MM.1S (cell line): ENCODE data around the gene YPEL4.

Experiments used
- DNase-seq: peaks from one replicate; pipeline ENCODE4 v3.0.0-alpha.2; 2015
- H2AFZ ChIP-seq: fragments of 300-600 bp; sonication (generic); 2 replicates; pipeline ENCODE4 v1.6.0; 2016; ENCODE audit warnings: antibody characterized with exemption, low read length
- H3F3A ChIP-seq: fragments of 300-600 bp; sonication (generic); 2 replicates; pipeline ENCODE4 v1.6.1; 2016; ENCODE audit warnings: mild to moderate bottlenecking, antibody characterized with exemption, low read length, moderate library complexity, mixed read lengths; ENCODE audit not compliant: insufficient read depth
- H3K27ac ChIP-seq: fragments of 300-600 bp; sonication (generic); 2 replicates; pipeline ENCODE4 v1.5.1; 2016; ENCODE audit warnings: mild to moderate bottlenecking, low read length
- H3K27me3 ChIP-seq: fragments of 300-600 bp; sonication (generic); replicated peaks from 2 replicates; pipeline ENCODE4 v1.6.0; 2016; ENCODE audit warnings: low read length; ENCODE audit not compliant: insufficient read depth
- H3K36me3 ChIP-seq: fragments of 300-600 bp; sonication (generic); replicated peaks from 2 replicates; pipeline ENCODE4 v1.6.1; 2016; ENCODE audit warnings: mild to moderate bottlenecking, low read length, mixed read lengths; ENCODE audit not compliant: insufficient read depth
- H3K4me1 ChIP-seq: fragments of 300-600 bp; sonication (generic); 2 replicates; pipeline ENCODE4 v1.6.1; 2016; ENCODE audit warnings: low read length, mixed read lengths
- H3K4me2 ChIP-seq: fragments of 300-600 bp; sonication (generic); 2 replicates; pipeline ENCODE4 v1.6.0; 2016; ENCODE audit warnings: low read depth, low read length
- H3K4me3 ChIP-seq: fragments of 300-600 bp; sonication (generic); 2 replicates; pipeline ENCODE4 v1.5.1; 2016; ENCODE audit warnings: low read length, mixed read lengths
- H3K79me2 ChIP-seq: fragments of 300-600 bp; sonication (generic); 2 replicates; pipeline ENCODE4 v1.6.1; 2016; ENCODE audit warnings: mixed run types, low read length, mixed read lengths
- H3K9ac ChIP-seq: fragments of 300-600 bp; sonication (generic); 2 replicates; pipeline ENCODE4 v1.6.1; 2016; ENCODE audit warnings: low read length, mixed read lengths
- H3K9me2 ChIP-seq: fragments of 300-600 bp; sonication (generic); replicated peaks from 2 replicates; pipeline ENCODE4 v1.6.1; 2016; ENCODE audit warnings: mild to moderate bottlenecking, low read length, mixed read lengths; ENCODE audit not compliant: insufficient read depth
- H3K9me3 ChIP-seq: fragments of 300-600 bp; sonication (generic); replicated peaks from 2 replicates; pipeline ENCODE4 v1.6.1; 2016; ENCODE audit warnings: mild to moderate bottlenecking, low read length, mixed read lengths; ENCODE audit not compliant: insufficient read depth
- H4K20me1 ChIP-seq: fragments of 300-600 bp; sonication (generic); 2 replicates; pipeline ENCODE4 v1.6.1; 2016; ENCODE audit warnings: mild to moderate bottlenecking, low read length, moderate library complexity, mixed read lengths; ENCODE audit not compliant: insufficient read depth
- EZH2 ChIP-seq: fragments of 300-600 bp; sonication (generic); optimal IDR thresholded peaks from 2 replicates; pipeline ENCODE3; 2017; ENCODE audit warnings: low read depth, mild to moderate bottlenecking, antibody characterized with exemption, low read length, mixed read lengths
- EZH2phosphoT487 ChIP-seq: fragments of 300-600 bp; sonication (generic); IDR thresholded peaks from 2 replicates; pipeline ENCODE4 v1.6.1; 2018; ENCODE audit warnings: antibody characterized with exemption, low read length
- TF ChIP-seq, protein P1 (sequence below): fragments of 300-600 bp; sonication (generic); IDR thresholded peaks from 2 replicates; pipeline ENCODE4 v1.5.1; 2016; ENCODE audit warnings: antibody characterized with exemption, low read length, mixed read lengths

Gene YPEL4

DNA sequence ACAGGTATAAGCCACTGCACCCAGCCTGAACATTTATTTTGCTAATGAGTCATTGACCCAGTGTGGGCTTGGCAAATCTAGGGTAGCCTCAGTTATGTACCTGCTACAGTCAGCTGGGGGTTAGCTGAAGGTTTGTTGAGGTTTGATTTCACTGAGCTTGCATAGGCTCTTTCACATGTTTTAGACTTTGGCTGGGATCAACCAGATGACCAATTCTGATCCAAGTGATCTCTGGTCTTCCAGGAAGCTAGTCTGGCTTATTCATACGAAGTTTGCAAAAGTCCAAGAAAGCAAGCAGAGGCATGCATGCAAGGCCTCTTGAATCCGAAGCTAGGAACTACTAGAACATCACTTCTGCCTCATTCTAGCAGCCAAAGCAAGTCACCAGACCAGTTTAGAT lies 31.3 kb downstream of the YPEL4 start:
- Histone ChIP-seq H3K4me3 (no peak overlapping the region), H3K4me2 (no peak overlapping the region), H3K27ac (no peak overlapping the region), H3K27me3 (no peaks in the 10 kb centered on the region), H3K9me3 (no peaks in the 10 kb centered on the region), H3F3A (no peaks in the 10 kb centered on the region), H3K79me2 (no peaks in the 10 kb centered on the region), H3K9me2 (no peaks in the 10 kb centered on the region), H3K9ac (no peak overlapping the region), H2AFZ (no peak overlapping the region), H3K4me1 (no peaks in the 10 kb centered on the region), H4K20me1 (no peaks in the 10 kb centered on the region), H3K36me3 (no peaks in the 10 kb centered on the region)
- TF ChIP-seq EZH2phosphoT487 (no peak), EZH2 (no peak)
- TF ChIP-seq, protein P1, sequence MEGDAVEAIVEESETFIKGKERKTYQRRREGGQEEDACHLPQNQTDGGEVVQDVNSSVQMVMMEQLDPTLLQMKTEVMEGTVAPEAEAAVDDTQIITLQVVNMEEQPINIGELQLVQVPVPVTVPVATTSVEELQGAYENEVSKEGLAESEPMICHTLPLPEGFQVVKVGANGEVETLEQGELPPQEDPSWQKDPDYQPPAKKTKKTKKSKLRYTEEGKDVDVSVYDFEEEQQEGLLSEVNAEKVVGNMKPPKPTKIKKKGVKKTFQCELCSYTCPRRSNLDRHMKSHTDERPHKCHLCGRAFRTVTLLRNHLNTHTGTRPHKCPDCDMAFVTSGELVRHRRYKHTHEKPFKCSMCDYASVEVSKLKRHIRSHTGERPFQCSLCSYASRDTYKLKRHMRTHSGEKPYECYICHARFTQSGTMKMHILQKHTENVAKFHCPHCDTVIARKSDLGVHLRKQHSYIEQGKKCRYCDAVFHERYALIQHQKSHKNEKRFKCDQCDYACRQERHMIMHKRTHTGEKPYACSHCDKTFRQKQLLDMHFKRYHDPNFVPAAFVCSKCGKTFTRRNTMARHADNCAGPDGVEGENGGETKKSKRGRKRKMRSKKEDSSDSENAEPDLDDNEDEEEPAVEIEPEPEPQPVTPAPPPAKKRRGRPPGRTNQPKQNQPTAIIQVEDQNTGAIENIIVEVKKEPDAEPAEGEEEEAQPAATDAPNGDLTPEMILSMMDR = no peak
- no peak for DNase-seq

GRCh38 chr11:57616595-57616994 lies 33.1 kb downstream of the YPEL4 start:
- H3K4me1 ChIP-seq = no peaks in the 10 kb centered on the region
- H3K9me3 ChIP-seq = no peaks in the 10 kb centered on the region
- no peak overlapping the region for H3K4me2 ChIP-seq
- H3K36me3 ChIP-seq = no peaks in the 10 kb centered on the region
- H3K9me2 ChIP-seq = no peaks in the 10 kb centered on the region
- no peak overlapping the region for H2AFZ ChIP-seq
- H3F3A ChIP-seq = no peaks in the 10 kb centered on the region
- no peaks in the 10 kb centered on the region for H4K20me1 ChIP-seq
- no peaks in the 10 kb centered on the region for H3K79me2 ChIP-seq
- H3K4me3 ChIP-seq = no peak overlapping the region
- no peaks in the 10 kb centered on the region for H3K27me3 ChIP-seq
- no peak overlapping the region for H3K9ac ChIP-seq
- TF ChIP-seq EZH2phosphoT487 = no peak
- TF ChIP-seq EZH2 = no peak
- TF ChIP-seq, protein P1 = no peak
- DNase-seq = no peak
- H3K27ac ChIP-seq = no peak overlapping the region

- DNase-seq = no peak
- no peaks in the 10 kb centered on the region for H4K20me1 ChIP-seq
- no peak overlapping the region for H3K4me3 ChIP-seq
- no peaks in the 10 kb centered on the region for H3K9me2 ChIP-seq
- no peaks in the 10 kb centered on the region for H3K79me2 ChIP-seq
- TF ChIP-seq EZH2 = no peak
- H3K36me3 ChIP-seq = no peaks in the 10 kb centered on the region
- no peaks in the 10 kb centered on the region for H3K27me3 ChIP-seq
- H3K9me3 ChIP-seq = no peaks in the 10 kb centered on the region
- H3K27ac ChIP-seq = no peak overlapping the region
- no peak overlapping the region for H2AFZ ChIP-seq
- H3F3A ChIP-seq = no peaks in the 10 kb centered on the region
- H3K9ac ChIP-seq = no peak overlapping the region
- H3K4me2 ChIP-seq = no peak overlapping the region
- H3K4me1 ChIP-seq = no peaks in the 10 kb centered on the region
These were observed 34.4 kb downstream of the YPEL4 start for GRCh38 chr11:57615308-57615707.

- Histone ChIP-seq H3K4me3 (no peak overlapping the region), H3K4me1 (no peaks in the 10 kb centered on the region), H3K9ac (no peak overlapping the region), H3K9me2 (no peaks in the 10 kb centered on the region), H3K27me3 (no peaks in the 10 kb centered on the region), H3K36me3 (no peaks in the 10 kb centered on the region), H3K4me2 (no peak overlapping the region), H3K9me3 (no peaks in the 10 kb centered on the region), H4K20me1 (no peaks in the 10 kb centered on the region), H2AFZ (no peak overlapping the region), H3K27ac (no peak overlapping the region), H3F3A (no peaks in the 10 kb centered on the region), H3K79me2 (no peaks in the 10 kb centered on the region)
- DNase-seq = no peak
- TF ChIP-seq, protein P1 = no peak
- no peak for TF ChIP-seq EZH2phosphoT487
- TF ChIP-seq EZH2 = no peak
These were observed 35.4 kb downstream of the YPEL4 start for GRCh38 chr11:57614234-57614772.
